HTR-8/SVneo (cell line): ENCODE results near the gene DNAH9.

Experiments
- DNase-seq: peaks from one replicate; pipeline ENCODE4 v3.0.0; 2011; ENCODE audit warnings: low spot score, mixed read lengths; ENCODE audit not compliant: insufficient read length
- FAIRE-seq: peaks from 2 replicates; lab custom pipeline; 2011; peaks lifted over from hg19 to GRCh38; lab: Jason Lieb, UNC

Gene DNAH9

GRCh38 chr17:11598274-11599221 is at the start of gene DNAH9:
Gene DNAH9, plus strand, starts transcription at chr17:11598470. Its CDS starts 29 bp downstream, at chr17:11598499.
- FAIRE-seq (no peak), DNase-seq (no peak)

GRCh38 chr17:11550431-11550830 is 47.8 kb upstream of the DNAH9 start:
- FAIRE-seq (no peak), DNase-seq (no peak)

GRCh38 chr17:11551442-11551841 is 46.8 kb upstream of the DNAH9 start:
- FAIRE-seq, result no peak
- no peak for DNase-seq

GRCh38 chr17:11553135-11553534 is 45.1 kb upstream of the DNAH9 start:
- FAIRE-seq (no peak), DNase-seq (no peak)

- DNase-seq, result no peak
- FAIRE-seq, result no peak
These were observed 44.2 kb upstream of the DNAH9 start for GRCh38 chr17:11554042-11554441.

GRCh38 chr17:11554542-11554941 is 43.7 kb upstream of the DNAH9 start:
- FAIRE-seq (no peak), DNase-seq (no peak)

- no peak for DNase-seq
- FAIRE-seq, result no peak
These were observed 42.7 kb upstream of the DNAH9 start for GRCh38 chr17:11555530-11555929.

GRCh38 chr17:11557727-11558452 is 40.4 kb upstream of the DNAH9 start:
- DNase-seq (no peak), FAIRE-seq (no peak)

GRCh38 chr17:11558681-11559234 is 39.5 kb upstream of the DNAH9 start:
- FAIRE-seq (no peak), DNase-seq (no peak)

- FAIRE-seq (no peak), DNase-seq (no peak)
These were observed 38.7 kb upstream of the DNAH9 start for GRCh38 chr17:11559601-11560000.

GRCh38 chr17:11561281-11561680 is 37.0 kb upstream of the DNAH9 start:
- FAIRE-seq (no peak), DNase-seq (no peak)

- no peak for DNase-seq
- no peak for FAIRE-seq
These were observed 36.6 kb upstream of the DNAH9 start for GRCh38 chr17:11561702-11562101.

GRCh38 chr17:11564589-11565380 is 33.5 kb upstream of the DNAH9 start:
- FAIRE-seq (no peak), DNase-seq (no peak)

GRCh38 chr17:11565591-11565990 is 32.7 kb upstream of the DNAH9 start:
- no peak for DNase-seq
- FAIRE-seq, result no peak

GRCh38 chr17:11578998-11579397 is 19.3 kb upstream of the DNAH9 start:
- FAIRE-seq, result no peak
- DNase-seq, result no peak

- no peak for FAIRE-seq
- no peak for DNase-seq
These were observed 17.6 kb upstream of the DNAH9 start for GRCh38 chr17:11580677-11581076.

GRCh38 chr17:11582217-11582616 is 16.1 kb upstream of the DNAH9 start:
- FAIRE-seq, result no peak
- DNase-seq, result no peak

- FAIRE-seq (no peak), DNase-seq (no peak)
These were observed 14.8 kb upstream of the DNAH9 start for GRCh38 chr17:11583306-11583992.

- DNase-seq (no peak), FAIRE-seq (no peak)
These were observed 8.6 kb upstream of the DNAH9 start for GRCh38 chr17:11589716-11590115.

- FAIRE-seq, result no peak
- no peak for DNase-seq
These were observed 3.4 kb downstream of the DNAH9 start for GRCh38 chr17:11601661-11602060.
